ENCODE measurements around the gene DNAH2.
"Not testable (repeated sequence)": the region's sequence is repeated elsewhere in the genome, so short reads cannot be mapped to it uniquely, and the experiment has no call there.

The DNAH2 gene

DNA sequence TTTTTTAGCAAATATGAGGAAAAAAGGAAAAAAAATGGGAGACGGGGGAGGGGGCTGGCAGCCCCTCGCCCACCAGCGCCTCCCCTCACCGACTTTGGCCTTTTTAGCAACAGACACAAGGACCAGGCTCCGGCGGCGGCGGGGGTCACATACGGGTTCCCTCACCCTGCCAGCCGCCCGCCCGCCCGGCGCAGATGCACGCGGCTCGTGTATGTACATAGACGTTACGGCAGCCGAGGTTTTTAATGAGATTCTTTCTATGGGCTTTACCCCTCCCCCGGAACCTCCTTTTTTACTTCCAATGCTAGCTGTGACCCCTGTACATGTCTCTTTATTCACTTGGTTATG, 136.1 kb downstream of the DNAH2 start:
- no peak for DNase-seq

DNA sequence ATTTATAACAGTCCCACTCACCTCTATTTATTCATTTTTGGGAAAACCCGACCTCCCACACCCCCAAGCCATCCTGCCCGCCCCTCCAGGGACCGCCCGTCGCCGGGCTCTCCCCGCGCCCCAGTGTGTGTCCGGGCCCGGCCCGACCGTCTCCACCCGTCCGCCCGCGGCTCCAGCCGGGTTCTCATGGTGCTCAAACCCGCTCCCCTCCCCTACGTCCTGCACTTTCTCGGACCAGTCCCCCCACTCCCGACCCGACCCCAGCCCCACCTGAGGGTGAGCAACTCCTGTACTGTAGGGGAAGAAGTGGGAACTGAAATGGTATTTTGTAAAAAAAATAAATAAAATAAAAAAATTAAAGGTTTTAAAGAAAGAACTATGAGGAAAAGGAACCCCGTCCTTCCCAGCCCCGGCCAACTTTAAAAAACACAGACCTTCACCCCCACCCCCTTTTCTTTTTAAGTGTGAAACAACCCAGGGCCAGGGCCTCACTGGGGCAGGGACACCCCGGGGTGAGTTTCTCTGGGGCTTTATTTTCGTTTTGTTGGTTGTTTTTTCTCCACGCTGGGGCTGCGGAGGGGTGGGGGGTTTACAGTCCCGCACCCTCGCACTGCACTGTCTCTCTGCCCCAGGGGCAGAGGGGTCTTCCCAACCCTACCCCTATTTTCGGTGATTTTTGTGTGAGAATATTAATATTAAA, 136.7 kb downstream of the DNAH2 start:
- DNase-seq, result no peak

DNA sequence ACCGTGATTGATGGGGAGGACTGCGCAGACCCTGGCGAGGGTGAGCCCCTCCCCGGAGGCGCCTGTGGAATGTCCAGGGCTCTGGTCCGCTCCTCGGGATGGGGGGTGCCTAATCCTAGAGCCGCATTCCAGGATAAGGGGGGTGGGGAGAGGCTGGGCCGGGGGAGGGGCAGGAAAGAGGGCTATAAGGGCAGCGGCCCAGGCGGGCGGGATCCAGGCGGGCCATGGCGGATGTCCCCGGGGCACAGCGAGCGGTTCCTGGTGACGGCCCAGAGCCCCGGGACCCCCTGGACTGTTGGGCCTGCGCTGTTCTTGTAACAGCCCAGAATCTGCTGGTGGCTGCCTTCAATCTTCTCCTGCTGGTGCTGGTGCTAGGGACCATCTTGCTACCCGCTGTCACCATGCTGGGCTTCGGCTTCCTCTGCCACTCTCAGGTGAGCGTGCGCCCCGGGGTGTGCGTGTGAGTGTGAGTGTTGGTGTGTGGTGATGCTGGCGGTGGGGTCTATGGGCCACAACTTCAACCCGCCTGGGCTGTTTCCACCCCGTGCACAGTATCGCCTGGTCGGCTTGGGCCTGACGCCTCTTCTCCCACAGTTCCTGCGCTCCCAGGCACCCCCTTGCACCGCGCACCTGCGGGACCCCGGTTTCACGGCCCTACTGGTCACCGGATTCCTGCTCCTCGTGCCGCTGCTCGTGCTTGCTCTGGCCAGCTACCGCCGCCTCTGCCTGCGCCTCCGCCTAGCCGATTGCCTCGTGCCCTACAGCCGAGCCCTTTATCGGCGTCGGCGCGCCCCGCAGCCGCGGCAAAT, 137.5 kb downstream of the DNAH2 start, which contains the start of gene TMEM88:
TMEM88 (plus strand) TSS at position 216 of the 809 bp plus-strand sequence; CDS start at position 225, 9 bp downstream.
- DNase-seq, result no peak

DNA sequence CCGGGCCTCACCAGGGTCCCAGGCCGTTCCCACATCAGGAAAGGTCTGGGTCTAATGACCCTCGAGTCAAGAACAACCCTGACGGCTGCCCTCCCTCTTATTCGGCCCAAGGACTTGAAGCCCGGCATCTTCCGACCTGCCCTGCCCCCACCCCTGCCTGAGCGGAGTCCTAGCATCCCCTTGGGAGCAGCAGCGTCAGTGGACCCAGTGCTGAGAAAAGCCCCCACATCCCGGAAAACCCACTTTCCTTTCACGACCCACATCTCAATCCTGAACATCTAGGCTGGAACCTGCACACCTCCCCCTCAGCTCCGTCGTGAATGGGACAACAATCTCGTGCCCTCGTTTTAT, 138.1 kb downstream of the DNAH2 start:
- no peak for DNase-seq

DNA sequence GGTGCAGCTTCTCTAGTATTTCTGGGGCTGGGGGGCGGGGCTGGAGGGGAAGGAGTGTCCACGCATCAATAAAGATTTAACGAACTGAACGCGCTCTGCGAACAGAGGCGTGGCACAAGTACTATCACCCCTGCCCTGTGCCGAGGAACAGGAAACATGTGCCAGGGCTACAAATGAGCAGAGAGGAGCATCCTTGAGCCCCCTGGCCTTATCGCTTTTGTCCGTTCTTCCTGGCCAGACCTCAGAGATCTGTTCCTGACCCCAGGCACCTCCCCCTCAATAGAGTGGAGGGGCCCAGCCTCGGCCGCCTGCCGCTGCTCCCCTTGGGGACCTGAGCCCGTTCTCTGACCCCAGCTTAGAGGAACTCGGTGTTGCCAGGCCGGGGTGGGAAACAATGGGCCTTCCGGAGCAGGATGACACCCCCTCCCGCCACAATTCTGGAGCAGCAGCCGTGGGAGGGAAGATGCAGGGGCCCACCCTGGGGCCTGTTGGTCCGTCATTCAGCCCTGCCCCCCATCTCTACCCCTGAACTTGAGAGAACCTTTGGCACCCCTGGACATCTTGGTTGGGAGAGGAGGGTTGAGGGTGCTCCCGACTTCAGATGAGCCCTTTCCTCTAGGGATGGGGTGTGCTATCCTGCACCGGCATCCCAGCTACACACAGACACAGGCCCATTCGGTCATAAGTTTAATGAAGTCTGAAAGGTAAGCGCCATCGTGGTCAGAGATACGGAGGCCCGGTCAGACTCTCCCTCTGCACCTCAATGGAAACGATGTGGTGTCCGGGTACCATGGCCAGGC, 138.7 kb downstream of the DNAH2 start:
- no peak for DNase-seq

DNA sequence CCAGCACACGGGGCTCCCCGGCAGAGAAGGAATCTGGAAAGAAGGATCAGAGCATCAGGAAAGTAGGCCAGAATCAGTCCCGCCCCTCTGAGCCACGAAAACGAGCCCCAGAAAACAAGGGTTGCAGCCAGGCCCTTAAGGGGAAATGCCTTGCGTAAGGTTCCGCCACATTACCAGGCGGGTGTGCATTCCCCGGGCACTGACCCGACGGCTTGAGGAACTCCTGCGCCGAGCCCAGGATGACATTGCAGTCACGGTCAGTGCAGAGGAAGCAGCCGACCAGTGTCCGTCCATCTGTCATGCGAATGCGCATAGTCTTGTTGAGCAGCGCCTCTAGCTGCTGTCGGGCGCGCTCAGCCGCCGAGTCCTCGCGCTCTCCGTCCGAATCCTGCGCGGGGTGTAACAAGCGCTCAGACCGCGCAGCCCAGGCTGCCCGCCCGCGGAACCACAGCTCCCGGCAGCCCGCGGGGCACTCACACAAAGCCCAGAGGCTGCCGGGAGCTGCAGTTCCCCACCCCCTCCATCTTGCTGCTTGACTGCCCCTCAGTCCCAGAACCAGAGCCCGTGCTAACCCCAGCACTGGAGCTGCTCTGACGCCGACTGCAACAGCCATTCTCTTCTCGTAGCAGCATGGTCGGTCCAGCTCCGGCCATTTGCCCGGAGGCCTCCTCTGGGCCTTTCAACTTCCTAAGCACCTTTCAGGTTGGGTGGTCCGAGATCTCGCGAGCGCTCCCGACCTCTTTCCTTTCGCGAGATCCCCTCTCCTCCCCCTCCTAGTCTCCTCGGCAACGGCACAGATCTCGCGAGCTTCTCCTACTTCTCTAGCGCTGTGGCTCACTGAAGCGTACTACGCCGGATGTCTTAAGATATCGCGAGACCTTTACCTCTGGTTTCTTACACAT, 139.5 kb downstream of the DNAH2 start, which contains the start of gene NAA38:
NAA38 (minus strand) TSS at position 749 of the 902 bp plus-strand sequence; CDS start at position 653, 96 bp downstream.
- DNase-seq, result no peak

DNA sequence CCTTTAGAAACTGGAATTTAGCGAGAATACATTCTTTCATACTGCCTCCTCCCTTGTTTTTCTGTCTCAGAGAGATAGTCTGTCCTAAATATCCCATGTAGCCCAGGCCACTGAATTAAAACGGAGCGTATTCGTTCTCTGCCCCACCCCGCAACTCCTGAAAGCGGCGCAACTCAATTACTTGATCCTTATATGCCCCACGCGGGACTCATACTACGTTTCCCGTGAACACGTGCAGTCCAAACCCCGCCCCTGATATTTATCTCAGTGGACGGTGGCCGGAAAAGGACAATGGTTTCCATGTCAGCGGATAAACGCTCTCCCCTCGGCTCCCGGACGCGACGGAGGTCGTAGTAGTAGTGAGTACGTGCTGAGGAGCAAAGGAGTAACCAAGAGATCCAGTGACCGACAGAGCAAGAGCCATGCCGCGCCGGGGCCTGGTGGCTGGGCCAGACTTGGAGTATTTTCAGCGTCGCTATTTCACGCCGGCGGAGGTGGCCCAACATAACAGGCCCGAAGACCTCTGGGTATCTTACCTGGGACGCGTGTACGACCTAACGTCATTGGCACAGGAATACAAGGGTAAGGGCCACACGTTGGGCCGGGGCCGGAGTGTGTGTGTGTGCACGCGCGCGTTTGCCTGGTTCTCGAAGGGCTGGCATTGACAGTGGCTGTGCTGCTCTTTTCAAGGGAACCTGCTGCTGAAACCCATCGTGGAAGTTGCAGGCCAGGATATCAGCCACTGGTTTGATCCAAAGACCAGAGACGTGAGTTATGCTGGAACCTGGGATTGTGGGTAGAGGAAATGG, 140.4 kb downstream of the DNAH2 start, which contains the start of gene CYB5D1:
CYB5D1 (plus strand) TSS at position 291 of the 809 bp plus-strand sequence; CDS start at position 423, 132 bp downstream.
- no peak for DNase-seq

DNA sequence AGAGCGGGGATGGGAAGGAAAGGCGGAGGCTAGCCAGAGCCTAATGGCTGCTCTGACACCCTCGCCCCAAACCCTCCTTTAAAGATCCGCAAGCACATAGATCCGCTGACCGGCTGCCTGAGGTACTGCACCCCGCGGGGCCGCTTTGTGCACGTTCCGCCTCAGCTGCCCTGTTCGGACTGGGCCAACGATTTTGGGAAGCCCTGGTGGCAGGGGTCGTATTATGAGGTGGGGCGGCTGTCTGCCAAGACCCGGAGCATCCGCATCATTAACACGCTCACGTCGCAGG, 140.9 kb downstream of the DNAH2 start:
- no peak for DNase-seq

DNA sequence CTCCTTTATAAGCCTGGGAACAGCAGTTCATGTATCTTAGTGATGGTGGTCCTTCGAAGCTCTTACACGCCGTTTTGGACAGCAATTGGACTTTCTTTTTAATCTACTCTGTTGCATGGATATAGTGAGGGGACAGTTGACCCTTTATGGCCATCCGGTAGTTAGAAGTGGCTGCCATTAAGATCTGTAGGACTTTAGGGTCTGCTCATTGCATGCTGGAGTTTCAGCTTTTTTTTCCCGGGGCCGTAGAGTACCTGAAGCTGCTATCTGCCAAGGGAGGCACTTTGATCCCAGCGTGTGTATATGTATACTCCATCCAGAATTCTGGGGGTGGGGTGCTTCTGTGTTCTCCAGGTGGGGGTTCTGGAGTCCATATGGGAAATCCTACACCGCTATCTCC, 141.5 kb downstream of the DNAH2 start:
- no peak for DNase-seq

DNA sequence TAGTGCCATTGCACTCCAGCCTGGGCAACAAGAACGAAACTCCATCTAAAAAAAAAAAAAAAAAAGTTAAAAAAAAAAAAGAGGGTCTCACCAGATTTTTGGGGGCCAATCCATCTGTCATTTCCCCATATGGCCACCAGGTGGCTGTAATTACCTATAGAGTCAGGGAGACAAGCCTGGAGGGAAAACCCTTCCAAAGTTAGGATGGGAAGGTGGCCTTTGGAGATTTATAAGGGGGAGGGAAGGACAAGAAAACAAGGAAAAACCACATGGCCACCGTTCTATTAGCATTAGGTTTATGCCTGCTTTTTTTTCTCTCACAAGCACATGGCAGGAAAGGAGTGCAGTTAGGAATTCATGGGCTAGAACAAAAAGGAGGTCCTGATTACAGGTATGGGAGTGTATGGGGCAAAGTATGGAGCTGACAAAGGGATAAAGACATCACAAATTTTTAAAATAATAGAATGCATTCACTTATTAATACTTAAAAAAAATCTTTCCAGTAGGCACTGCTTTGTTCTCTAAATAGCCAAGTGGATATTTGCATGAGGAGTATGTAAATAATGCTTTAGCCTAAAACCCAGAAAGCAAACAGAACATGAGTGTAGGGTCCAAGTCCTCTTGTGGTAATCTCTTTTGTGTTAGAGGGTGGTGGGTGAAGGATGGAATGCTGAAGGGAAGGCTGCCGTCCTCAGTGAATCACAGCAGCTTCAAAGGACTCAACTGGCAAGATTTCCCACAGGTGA, 145.3 kb downstream of the DNAH2 start:
- DNase-seq, result no peak

DNA sequence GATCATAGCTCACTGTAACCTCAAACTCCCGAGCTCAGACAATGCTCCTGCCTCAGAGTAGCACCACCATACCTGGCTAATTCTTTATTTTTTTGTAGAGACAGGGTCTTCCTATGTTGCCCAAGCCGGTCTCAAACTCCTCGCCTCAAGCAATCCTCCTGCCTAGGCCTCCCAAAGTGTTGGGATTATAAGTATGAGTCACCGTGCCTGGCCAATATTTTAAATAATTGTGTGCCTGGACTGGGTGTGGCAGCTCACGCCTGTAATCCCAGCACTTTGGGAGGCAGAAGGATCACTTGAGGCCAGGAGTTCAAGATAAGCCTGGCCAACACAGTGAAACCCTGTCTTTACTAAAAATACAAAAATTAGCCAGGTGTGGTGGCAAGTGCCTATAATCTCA, 146.8 kb downstream of the DNAH2 start:
- not testable (repeated sequence) for DNase-seq

DNA sequence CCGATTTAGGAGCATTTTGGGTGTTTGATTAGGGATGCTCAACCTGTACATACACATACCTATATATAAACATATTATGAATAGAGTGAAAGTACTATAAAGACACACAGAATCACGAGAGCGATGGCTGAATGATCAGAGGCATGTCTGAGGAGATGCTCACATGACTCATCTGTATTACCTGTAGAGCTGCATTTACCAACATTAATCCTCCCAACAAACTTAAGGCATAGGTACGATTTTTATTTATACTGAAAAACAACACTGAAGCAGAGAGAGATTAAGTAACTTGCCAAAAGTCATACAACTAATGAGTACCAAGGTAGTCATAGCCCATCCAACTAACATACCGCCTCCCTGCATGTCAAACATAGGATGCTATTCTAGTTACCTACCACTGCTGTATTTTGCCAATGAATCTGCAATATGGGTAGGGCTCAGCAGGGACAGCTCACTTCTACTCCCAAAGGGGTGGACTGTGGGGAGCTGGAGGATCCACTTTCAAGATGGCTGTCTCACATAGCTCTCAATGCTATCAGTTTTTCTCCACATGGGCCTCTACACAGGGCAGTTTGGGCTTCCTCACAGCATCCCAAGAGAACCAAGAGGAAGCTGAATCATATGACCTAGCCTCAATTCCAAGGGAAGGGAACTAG, 147.6 kb downstream of the DNAH2 start:
- no peak for DNase-seq

DNA sequence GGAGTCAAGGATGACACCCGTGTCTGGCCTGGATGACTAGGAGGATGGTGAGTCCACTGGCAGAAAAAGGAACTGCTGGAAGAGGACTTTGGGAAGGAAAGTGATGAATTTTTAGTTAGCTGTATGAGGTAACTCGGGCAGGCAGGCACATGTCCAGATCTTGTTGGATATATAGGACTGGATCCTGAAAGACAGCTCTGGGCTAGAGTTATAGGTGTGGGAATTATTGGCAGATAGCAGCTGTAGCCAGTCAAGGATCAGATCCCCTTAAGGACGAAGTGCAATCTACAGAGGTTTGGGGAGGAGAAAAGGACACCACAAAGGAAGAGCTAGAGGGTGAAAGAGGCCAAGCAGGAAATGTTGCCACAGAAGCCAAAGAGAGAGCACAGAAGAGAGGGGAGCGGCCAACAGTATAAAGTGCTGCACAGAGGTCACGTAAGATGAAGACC, 150.4 kb downstream of the DNAH2 start:
- DNase-seq, result no peak

DNA sequence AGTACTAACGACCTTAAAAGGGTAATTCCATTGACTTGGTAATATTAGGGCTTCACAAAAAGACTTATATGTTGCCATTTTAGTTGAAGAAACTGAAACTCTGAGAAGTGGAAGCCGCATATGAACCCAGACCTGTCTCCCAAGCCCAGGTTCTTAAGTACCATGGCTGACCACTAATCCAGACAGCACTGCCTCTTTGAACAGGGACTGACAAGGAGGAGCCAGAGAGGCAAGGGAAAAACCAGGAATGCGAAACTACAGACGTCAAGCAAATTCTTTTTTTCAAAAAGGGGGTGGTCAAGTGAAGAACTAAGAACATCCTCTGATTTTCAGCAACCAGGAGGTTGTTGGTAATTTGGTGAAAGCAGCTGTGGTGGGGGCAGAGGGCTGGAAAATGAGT, 155.5 kb downstream of the DNAH2 start:
- no peak for DNase-seq

DNA sequence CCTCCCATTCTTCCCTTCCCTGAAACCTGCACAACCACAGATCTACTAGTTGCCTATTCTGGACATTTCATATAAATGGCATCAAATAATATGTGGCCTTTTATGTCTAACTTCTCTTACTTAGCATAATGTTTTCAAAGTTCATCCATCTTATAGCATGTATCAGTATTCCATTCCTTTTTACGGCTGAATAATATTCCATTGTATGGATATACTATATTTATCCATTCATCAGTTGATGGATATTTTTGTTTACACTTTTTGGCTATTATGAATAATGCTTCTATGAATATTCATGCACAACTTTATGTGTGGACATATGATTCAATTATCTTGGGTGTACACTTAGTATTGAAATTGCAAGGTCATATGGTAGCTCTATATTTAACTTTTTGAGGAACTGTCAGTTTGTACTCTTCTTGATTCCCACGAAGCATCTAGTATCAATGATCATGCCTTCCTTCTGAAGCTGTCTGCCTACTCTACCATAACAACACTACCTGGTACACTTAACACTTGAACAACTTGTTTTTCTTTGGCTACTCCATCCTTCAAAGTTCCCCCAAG, 158.3 kb downstream of the DNAH2 start:
- DNase-seq, result no peak

DNA sequence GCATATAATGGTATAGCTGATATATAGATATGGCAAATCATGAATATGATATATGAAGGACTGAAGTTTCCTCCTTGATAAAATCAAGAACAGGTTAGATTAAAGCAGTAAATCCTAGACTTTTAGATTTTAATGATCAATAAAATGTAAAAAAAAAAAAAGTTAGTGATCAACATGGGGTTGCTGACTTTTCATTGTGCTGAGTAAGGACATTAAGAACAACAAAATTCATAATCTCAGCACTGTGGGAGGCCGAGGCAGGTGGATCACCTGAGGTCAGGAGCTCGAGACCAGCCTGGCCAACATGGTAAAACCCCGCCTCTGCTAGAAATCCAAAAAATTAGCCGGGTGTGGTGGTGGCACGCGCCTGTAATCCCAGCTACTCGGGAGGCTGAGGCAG, 160.7 kb downstream of the DNAH2 start:
- no peak for DNase-seq

DNA sequence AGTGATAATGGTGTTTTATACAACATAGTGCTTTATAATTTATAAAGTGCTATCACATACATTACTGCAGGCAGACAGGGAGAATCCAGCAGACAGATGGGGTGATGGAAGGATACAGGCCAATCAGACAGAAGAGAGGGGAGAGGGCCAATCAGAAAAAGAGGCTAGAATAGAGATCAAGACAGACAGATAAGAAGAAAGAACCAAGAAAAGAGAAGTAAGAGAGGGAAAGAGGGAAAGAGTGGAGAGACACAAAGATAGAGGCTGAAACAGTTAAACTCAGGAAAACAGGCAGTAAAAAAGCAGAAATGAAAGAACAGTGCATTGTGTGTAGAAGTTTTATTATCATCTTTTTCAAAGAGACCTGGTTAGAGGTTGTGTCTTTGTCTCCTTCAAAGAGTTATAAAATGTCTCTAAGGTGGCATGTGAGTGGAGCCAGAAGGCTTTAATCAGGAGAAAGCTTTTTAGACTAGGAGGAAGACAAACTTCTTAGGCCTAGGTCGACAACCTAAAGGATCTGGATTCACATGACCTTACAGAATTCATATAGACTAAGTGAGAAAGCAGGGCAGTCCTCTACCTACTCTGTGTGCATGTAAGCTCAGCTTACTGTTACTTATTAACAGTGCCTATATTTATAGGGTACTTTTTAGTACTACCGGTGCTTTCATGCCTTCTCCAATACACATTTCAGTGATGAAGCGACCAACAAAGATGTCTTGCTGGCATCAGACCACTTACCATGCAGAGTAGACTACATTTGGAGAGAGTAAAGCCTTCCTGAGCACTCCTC, 162.7 kb downstream of the DNAH2 start:
- DNase-seq, result no peak

DNA sequence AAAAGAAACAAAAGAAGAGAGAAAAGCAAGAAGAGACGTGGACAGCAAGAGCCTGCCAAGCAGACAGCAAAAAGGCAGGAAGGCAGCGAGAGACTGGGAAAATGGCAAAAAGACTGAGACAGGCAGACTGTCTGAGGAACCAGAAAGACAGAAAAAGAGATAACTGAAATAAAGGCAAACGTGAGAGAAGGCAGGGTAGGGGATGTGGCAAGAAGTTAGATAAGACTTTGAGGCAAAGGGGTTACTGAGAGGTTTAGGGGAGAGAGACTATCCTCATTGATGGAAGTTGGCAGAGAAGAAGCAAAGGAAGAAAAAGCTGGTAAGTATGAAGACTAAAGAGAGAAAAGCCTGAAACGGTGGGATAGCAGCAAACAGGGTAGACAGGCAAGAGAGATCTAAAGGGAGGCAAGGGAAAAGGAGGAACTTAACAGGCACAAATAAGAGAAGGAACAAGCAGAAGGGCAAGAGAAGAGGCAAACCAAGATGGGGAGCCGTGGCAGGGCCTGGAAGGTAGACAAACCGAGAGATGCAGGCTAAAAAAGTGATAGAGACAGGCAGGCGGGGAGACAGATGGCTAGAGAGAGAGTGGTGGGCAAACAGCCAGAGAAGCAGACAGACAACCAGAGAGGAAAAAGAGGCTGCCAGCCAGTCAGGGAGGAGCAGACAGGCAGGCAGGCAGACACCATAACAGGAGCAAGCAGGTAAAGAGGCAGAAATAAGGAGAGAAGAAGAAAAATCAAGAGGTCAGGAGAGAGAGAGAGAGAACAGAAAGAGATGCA, 163.9 kb downstream of the DNAH2 start:
- DNase-seq, result no peak

Data from cortex of kidney (tissue), 1 donor.